Stimulated activated CD4-positive, alpha-beta T cell treated with anti-CD3 and anti-CD28 coated beads, Interleukin-1b, Interleukin-23, amount 100 ng/mL, for 24 hours (primary cell): ENCODE results near the gene FGF22.
"Not testable (repeated sequence)": the region's sequence is repeated elsewhere in the genome, so short reads cannot be mapped to it uniquely, and the experiment has no call there.

ENCODE experiments used
- DNase-seq, 4 experiments: peaks; one replicate each; pipeline ENCODE4 v3.0.0-alpha.2; 2020; ENCODE audit warnings: low read depth in 4 of 4, low spot score in 1 of 4

The FGF22 gene

GRCh38 chr19:658059-658839 lies 18.6 kb downstream of the FGF22 start:
- DNase-seq: no peak

GRCh38 chr19:658916-659839 lies 19.5 kb downstream of the FGF22 start:
- DNase-seq: no peak

- no peak for DNase-seq
These were observed 21.2 kb downstream of the FGF22 start for GRCh38 chr19:660793-661426.

- DNase-seq: peak in 1 of 4 experiments; percentile 53
These were observed 21.9 kb downstream of the FGF22 start for GRCh38 chr19:661427-662196.

- peak in 3 of 4 experiments; percentile 57 to 62 (median 59) for DNase-seq
These were observed 22.7 kb downstream of the FGF22 start for GRCh38 chr19:662207-662961.

GRCh38 chr19:662962-663681 lies 23.4 kb downstream of the FGF22 start, which contains the start of gene RNF126:
TSS of gene RNF126 (minus strand) at chr19:663214. CDS start at chr19:663121, 93 bp downstream.
- peak; percentile 91 to 98 (median 93) for DNase-seq

- no peak for DNase-seq
These were observed 24.0 kb downstream of the FGF22 start for GRCh38 chr19:663682-664117.

- DNase-seq: peak; percentile 50 to 76 (median 73)
These were observed 25.3 kb downstream of the FGF22 start for GRCh38 chr19:664913-665443.

GRCh38 chr19:666985-667573 lies 27.4 kb downstream of the FGF22 start:
- not testable (repeated sequence) for DNase-seq

- not testable (repeated sequence) for DNase-seq
These were observed 29.2 kb downstream of the FGF22 start for GRCh38 chr19:668675-669434.

- no peak for DNase-seq
These were observed 31.0 kb downstream of the FGF22 start for GRCh38 chr19:670609-671075.

- DNase-seq: no peak
These were observed 34.8 kb downstream of the FGF22 start for GRCh38 chr19:674282-675151.

- DNase-seq: no peak
These were observed 36.3 kb downstream of the FGF22 start for GRCh38 chr19:676007-676338.

- no peak for DNase-seq
These were observed 36.8 kb downstream of the FGF22 start, which contains the start of gene FSTL3 for GRCh38 chr19:676339-677105. TSS of gene FSTL3 (plus strand) at chr19:676392. CDS start at chr19:676424, 32 bp downstream.

- DNase-seq: no peak
These were observed 37.5 kb downstream of the FGF22 start for GRCh38 chr19:677201-677600.
